H1 (cell line): ENCODE data around the gene C1QTNF7. TPM values are rescaled to one million over a fixed set of nuclear protein-coding genes. Genes with fewer than 3 reads are reported as not detected.

Experiments
- TEAD4 ChIP-seq: IDR thresholded peaks from 2 replicates; pipeline ENCODE4 v1.6.1; 2012; ENCODE audit warnings: low read depth, low read length, inconsistent platforms, mixed read lengths
- polyA plus RNA-seq, 7 experiments: library from polyadenylated mRNA; depleted of rRNA in 3 of 7; stranded (reverse) in 5 of 7; unstranded in 2 of 7; fragments of >200 nt in 5 of 7; fragments of 200-250 nt in 2 of 7; gene quantifications; 1 replicate in 5 of 7; 2 replicates in 1 of 7; 4 replicates in 1 of 7; pipeline versions ENCODE4 v1.2.1 to v1.2.3, GENCODE V29; 2011 to 2013; ENCODE audit warnings: missing spikeins in 2 of 7, mixed read lengths in 2 of 7
- total RNA-seq: library from RNA; stranded (reverse); fragmentation: NEBNext Ultra II Directional; extraction: Animal tissue kit (Norgen Biotek cat#: 25700); gene quantifications from 2 replicates; pipeline ENCODE4 v1.2.1, GENCODE V29; 2021

Gene C1QTNF7
- total and polyA plus RNA-seq, 2 of the 8 experiments (the other 6 are each of a cell fraction or from before 2014, with no cell fraction given) = not detected

- no peak for TF ChIP-seq TEAD4
- TF ChIP-seq, all 59 proteins: peak for 0
Observed at GRCh38 chr4:15476396-15476795, 48.6 kb downstream of the C1QTNF7 start (continued).
